ENCODE measurements around the gene ST6GALNAC2.
"Not testable (repeated sequence)": the region's sequence is repeated elsewhere in the genome, so short reads cannot be mapped to it uniquely, and the experiment has no call there.

ST6GALNAC2 gene

GRCh38 chr17:76540381-76541300, 45.0 kb downstream of the ST6GALNAC2 start:
- in situ Hi-C loops (cut with MboI; ENCODE audit: low sequenced_read_pairs), result no loop called here

DNA sequence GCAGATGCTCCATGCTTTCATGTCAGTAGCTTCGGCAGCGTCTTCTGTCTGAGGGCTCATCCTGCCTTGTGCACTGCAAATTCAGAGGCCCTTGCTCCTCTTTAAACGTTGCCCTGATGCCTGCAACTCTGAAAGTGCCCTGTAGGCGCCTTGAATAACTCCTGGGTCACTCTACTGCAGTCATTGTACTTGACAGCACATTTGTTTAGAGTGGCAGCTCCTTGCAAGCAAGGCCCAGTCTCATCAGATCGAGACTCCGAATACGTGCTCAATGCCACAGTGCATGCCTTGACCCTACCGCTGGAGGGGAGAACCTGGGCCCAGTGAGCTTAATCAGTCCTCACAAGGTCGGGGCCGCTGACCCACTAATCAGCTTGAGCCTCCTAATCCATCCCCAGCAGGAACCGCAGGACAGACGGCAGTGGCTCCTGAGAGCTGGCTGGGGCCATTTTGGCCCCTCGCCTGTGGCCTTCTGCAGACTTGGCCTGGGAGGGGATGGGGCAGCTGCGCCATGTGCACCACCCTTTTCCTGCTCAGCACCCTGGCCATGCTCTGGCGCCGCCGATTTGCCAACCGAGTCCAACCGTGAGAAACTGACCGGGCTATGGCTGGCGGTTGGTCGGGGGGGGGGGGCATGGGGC, 45.9 kb downstream of the ST6GALNAC2 start, which contains the start of gene PRCD:
PRCD (plus strand) TSS at position 414 of the 641 bp plus-strand sequence; CDS start at position 512, 98 bp downstream.
- in situ Hi-C loops (cut with MboI; ENCODE audit: low sequenced_read_pairs), result no loop called here

DNA sequence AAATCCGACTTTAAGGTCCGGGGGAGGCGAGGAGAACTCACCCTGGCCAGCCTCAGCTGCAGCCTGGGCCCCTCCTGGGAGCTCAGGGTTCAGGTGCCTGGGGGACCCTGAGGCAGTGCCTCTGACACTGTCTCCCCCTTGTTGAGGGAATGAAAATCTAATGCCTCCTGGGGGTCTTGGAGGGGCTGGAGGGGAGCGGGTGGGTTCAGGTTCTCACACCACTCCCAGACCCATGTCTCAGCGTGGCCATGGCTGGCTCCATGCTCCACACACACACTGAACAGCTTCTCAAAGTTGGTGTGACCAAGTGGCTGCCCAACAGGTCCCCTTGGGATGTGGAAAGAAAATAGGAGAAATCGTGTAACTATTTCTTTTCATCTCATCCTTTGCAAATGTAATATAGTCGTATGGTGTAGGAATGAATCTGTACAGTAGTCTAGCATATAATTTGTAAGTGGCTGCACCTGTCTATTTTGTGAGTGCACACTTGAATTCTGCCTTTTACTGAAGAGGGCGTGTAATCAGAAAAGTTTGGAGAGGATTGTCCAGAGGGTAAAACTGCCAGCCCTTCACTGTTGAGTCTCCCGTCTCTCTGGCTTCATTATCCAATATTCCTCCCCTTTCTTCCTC, 46.6 kb downstream of the ST6GALNAC2 start:
- in situ Hi-C loops (cut with MboI; ENCODE audit: low sequenced_read_pairs), result no loop called here

- in situ Hi-C loops (cut with MboI; ENCODE audit: low sequenced_read_pairs), result no loop called here
Measured at GRCh38 chr17:76538281-76538931, 47.3 kb downstream of the ST6GALNAC2 start.

DNA sequence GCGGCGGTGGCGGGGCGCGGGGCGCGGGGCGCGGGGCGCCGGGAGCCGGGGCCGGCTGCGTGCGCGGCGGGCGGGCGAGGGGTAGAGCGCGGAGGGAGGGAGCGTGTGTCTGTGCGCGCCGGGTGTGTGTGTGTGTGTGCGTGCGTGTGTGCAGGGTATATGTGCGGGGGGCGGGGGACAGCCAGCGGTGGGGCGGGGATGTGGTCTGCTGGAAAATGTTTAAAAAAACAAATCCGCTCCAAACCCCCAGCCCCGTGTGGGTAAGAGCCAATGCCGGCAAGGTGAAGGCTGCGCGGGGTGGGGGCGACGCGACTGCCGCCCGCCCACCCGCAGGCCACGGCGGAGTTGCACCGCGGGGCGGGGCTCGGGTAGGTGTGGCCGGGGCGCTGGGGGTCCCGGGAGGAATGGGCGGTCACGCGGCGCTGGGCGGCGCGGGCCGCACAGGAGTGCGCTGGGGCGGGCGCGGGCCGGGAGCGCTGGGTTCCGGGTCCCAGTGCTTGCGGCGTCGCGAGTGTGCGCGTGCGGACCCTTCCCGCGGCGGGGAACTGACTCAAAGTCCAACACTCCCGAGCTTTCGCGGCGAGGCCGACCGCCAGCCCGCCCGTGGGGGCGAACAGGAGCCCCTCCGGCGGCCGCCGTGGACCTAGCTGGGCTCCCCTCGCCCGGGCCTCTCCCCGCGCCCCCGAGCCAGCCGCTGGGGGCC, 47.9 kb downstream of the ST6GALNAC2 start, which contains the start of gene CYGB:
CYGB (minus strand) TSS at position 132 of the 703 bp plus-strand sequence. CDS start 167 bp downstream, outside the sequence.
- in situ Hi-C loops (cut with MboI; ENCODE audit: low sequenced_read_pairs), result no loop called here

DNA sequence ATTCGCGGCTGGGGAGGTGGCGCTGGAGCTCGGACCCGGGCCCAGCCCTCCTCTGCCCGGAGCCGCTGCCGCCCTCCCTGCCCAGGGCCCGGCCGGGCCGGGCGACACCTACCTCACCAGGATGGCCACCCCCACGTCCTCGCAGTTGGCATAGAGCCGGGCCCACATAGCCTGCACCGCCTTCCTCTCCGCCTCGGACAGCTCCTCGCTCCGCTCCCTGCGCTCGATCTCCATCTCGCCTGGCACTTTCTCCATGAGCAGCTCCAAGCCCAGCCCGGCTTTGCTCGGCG, 48.4 kb downstream of the ST6GALNAC2 start:
- in situ Hi-C loops (cut with MboI; ENCODE audit: low sequenced_read_pairs), result no loop called here

GRCh38 chr17:76536511-76537287, 49.0 kb downstream of the ST6GALNAC2 start:
- in situ Hi-C loops (cut with MboI; ENCODE audit: low sequenced_read_pairs), result no loop called here

DNA sequence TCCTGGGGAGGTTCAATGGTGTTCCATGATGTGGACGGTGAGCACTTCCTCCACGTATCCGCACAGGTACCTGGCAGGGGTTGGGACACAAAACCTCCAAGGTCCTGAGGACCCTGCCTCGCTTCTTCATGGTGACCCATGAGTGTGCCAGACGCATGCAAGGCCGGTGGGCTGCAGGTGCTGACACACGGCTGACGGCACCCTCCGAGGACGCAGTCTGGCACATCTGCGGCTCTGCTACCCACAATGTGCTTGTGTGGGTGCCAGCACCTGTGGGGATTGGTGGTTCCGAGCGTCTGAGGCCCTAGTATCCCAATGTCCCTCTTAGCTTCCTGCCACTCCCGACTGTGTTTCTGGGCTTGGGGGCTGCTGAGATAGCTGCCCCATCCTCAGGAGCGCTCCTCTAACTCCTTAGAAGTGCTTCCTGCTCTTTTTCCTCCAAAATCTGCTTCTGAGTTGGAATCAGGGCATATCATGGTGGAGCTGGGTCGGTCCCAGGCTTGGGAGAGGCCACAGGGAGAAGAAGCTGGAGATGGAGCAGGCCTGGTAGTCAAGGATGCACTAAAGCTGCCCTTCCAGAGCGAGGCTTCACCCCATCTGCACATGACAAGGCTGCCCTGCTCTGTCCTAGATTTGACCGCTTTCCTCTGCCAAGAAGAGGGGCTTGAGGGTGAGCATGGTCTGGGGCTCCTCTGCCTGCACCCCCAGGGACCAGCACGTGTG, 49.7 kb downstream of the ST6GALNAC2 start:
- in situ Hi-C loops (cut with MboI; ENCODE audit: low sequenced_read_pairs), result no loop called here

DNA sequence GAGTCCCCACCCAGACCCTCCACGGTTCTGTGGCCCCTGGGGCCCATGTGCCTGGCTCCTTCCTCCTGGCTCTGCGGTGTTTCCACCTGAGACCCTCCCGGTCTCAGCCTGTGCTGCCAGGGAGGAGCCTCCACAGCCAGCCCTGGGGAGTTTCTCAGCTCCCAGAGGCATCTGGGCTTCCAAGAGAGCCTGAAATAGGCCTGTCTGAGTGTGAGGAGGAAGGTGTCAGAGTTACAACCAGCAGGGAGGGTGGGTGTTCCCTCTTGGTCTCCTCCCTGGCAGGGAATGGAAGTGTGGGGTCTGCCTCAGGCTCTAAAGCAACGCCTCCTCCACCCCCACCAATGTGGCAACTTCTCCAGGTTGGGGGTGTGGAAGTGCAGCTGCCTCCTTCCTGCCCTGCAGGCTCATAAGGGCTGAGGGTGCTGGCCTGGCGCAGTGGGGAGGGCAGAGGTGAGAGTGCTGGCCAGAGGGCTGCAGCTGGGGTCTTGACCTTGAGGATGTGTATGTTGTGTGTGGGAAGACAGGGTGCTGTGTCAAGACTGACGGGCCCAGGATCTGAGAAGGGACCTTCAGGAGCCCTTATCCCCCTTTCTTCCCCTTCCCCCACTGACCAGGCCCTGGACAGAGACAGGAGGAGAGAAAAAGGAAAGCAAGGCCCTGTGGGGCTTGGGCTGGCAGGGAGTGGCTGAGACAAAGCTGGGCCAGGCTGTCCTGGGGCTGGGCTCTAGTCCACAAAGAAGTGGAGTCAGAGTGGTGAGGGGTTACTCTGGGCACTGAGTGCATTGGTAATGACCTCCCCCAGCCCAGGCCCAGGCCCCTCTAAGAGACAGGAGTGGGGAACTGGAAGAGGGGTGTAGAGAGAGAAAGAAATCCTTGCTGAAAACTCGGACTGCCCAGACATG, 50.6 kb downstream of the ST6GALNAC2 start:
- in situ Hi-C loops (cut with MboI; ENCODE audit: low sequenced_read_pairs), result no loop called here

GRCh38 chr17:76533640-76534359, 51.9 kb downstream of the ST6GALNAC2 start:
- in situ Hi-C loops (cut with MboI; ENCODE audit: low sequenced_read_pairs), result not testable (repeated sequence)

- in situ Hi-C loops (cut with MboI; ENCODE audit: low sequenced_read_pairs), result no loop called here
Measured at GRCh38 chr17:76532072-76532651, 53.5 kb downstream of the ST6GALNAC2 start.

DNA sequence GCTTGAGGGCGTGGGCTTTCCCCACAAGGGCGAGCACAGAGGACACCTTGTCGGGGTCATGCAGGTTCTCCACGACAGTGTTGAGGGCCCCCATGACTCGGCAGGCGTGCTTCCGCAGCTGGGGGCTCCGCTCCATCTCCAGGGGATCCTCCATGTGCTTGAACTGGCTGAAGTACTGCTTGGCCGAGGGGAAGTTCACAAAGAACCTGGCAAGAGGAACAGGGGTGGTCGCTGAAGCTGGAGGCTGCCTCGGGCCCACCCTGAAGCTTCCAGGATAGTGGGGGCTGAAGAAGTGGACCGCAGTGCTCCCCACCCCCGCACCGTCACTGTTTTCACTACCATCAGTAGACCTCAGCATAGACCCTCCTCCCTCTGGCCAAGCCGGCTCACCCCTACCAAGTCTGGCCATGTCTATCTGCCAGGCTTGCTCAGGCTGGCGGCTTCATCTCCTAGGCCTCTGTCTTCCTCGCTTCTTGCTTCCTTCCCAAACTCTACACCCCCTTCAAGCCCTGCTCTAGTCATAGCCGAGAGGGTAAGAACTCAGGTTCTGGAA, 54.1 kb downstream of the ST6GALNAC2 start:
- in situ Hi-C loops (cut with MboI; ENCODE audit: low sequenced_read_pairs), result no loop called here

GRCh38 chr17:76530811-76531485, 54.7 kb downstream of the ST6GALNAC2 start:
- in situ Hi-C loops (cut with MboI; ENCODE audit: low sequenced_read_pairs), result no loop called here

GRCh38 chr17:76530095-76530723, 55.5 kb downstream of the ST6GALNAC2 start:
- in situ Hi-C loops (cut with MboI; ENCODE audit: low sequenced_read_pairs), result no loop called here

DNA sequence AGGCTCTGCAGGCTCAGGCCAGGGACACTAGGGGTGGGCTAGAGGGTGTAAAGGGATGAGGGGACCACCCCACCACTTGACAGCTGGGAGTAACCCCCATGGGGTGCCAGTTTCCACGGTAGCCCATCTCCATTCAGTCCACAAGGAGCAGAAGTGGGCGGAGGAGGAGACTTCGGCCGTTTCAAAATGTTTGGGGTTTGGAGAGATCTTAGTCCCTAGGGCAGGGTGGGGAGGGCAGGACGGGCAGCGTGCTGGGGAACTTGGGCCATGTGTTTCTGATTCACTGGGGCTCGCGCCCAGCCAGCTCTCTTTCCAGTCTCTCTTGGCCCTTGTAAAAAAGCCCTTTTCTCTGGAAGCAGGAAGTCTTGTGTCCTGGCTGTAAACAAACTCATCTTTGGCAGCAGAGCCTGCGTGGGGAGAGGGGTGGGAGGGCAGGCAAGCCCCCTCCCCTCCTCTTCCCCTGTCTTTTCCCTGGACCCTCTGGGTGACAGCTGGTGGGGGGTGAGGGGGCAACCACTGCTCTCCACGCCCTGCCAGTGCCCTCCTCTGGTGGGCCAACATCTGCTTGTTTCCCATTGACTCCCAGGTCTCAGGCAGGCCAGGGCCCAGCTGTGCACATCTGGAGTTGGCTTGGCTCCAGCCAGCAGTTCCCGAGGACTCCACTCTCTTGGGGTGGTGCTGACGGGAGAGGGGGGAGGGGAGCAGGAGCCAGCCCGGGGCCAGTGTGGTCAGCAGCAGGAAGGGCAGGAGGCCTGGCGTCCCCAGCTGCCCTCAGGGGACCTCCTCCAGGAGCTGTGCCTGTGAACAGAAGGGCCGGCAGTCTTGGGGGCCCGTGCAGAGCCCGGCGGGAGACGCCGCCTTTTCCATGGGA, 56.2 kb downstream of the ST6GALNAC2 start:
- in situ Hi-C loops (cut with MboI; ENCODE audit: low sequenced_read_pairs), result no loop called here

Data from HL-60/S4 (cell line).